ENCODE data around the gene ZNF8.

DNA sequence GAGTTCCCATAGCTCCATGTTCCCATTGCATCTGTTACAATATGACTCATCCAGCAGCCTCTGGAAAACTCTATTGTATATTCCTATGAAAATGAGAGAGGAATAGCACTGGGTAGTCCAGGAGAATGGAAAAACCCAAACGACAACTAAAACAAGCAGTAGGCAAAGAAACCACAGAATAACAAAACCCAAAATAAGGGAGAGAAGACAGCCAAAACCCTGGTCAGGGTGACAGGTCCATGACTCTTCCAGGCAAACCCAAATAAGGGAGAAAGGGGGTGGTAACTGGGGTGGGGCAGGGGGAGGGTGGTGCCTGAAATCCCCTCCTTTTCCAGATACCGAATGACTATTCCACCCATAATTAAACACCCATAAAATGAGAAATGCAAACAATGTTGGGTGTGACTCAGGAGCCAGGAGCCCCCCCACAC, 4.0 kb upstream of the ZNF8 start:
- TF ChIP-seq CBFB (IDR thresholded peaks at IDR 0.05; ENCODE audit: low read depth): no peak
- TF ChIP-seq BMI1 (IDR thresholded peaks at IDR 0.05; ENCODE audit: borderline replicate concordance): no peak
- TF ChIP-seq, protein P1, sequence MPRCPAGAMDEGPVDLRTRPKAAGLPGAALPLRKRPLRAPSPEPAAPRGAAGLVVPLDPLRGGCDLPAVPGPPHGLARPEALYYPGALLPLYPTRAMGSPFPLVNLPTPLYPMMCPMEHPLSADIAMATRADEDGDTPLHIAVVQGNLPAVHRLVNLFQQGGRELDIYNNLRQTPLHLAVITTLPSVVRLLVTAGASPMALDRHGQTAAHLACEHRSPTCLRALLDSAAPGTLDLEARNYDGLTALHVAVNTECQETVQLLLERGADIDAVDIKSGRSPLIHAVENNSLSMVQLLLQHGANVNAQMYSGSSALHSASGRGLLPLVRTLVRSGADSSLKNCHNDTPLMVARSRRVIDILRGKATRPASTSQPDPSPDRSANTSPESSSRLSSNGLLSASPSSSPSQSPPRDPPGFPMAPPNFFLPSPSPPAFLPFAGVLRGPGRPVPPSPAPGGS (IDR thresholded peaks at IDR 0.05; ENCODE audit: borderline replicate concordance, insufficient read depth, low read depth, low read length, poor library complexity, severe bottlenecking): no peak

Data from GM12878 (cell line).